Muscle layer of colon (tissue), 2 donors: Measurements from ENCODE around the gene BIVM.

Experiments used
- H3K27ac ChIP-seq: one replicate; pipeline ENCODE4 v1.7.0; 2013; ENCODE audit warnings: low read depth, mild to moderate bottlenecking, low read length, moderate library complexity
- H3K27me3 ChIP-seq, 2 donors: one replicate each; pipeline ENCODE4 v1.7.0; 2013; ENCODE audit warnings: low read length in 2 of 2, mild to moderate bottlenecking in 2 of 2; ENCODE audit not compliant: insufficient read depth in 2 of 2, control insufficient read depth in 1 of 2
- H3K36me3 ChIP-seq: one replicate; pipeline ENCODE4 v1.7.0; 2013; ENCODE audit warnings: mild to moderate bottlenecking, low read length; ENCODE audit not compliant: insufficient read depth
- H3K4me1 ChIP-seq: one replicate; pipeline ENCODE4 v1.7.0; 2013; ENCODE audit warnings: mild to moderate bottlenecking, low read length; ENCODE audit not compliant: insufficient read depth
- H3K4me3 ChIP-seq, 2 donors: one replicate each; pipeline ENCODE4 v1.7.0; 2013; ENCODE audit warnings: low read length in 2 of 2, low read depth in 1 of 2, mild to moderate bottlenecking in 1 of 2, moderate library complexity in 1 of 2
- H3K9ac ChIP-seq: one replicate; pipeline ENCODE4 v1.7.0; 2013; ENCODE audit warnings: low read length
- H3K9me3 ChIP-seq: one replicate; pipeline ENCODE4 v1.7.0; 2013; ENCODE audit warnings: mild to moderate bottlenecking, low read length
- donor health status: abdominal sarcoma.
- donor health status: Adenocarcinoma of cecum.

BIVM gene

GRCh38 chr13:102817241-102817640, 18.3 kb downstream of the BIVM start:
- no peaks in the 10 kb centered on the region for H3K27me3 ChIP-seq
- H3K36me3 ChIP-seq = peaks cover 25% of the 10 kb centered on the region
- no peaks in the 10 kb centered on the region for H3K9me3 ChIP-seq
- peaks cover 5% of the 10 kb centered on the region for H3K4me1 ChIP-seq
- no peak overlapping the region for H3K4me3 ChIP-seq
- no peak overlapping the region for H3K27ac ChIP-seq
- no peak overlapping the region for H3K9ac ChIP-seq

DNA sequence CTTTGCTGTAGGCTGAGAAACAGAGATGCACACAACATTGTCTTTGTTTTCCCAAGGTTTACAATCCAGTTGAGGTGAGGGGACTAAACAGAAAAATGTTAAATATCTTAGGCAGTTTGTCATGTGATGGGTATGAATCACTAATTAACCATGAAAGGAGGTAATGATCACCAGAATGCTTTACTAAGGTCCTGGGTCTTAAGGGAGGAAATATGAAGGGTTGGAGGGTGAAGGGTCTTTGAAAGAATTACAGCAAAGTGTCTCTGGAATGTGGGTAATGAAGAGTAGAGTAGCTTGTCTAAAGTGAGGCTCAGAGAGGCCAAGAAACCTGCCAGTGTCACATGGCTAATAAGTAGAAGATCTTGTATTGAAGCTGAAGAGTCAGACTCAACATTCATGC, 19.0 kb downstream of the BIVM start:
- no peak overlapping the region for H3K27ac ChIP-seq
- peaks cover 31% of the 10 kb centered on the region for H3K36me3 ChIP-seq
- no peak overlapping the region for H3K9ac ChIP-seq
- no peaks in the 10 kb centered on the region for H3K27me3 ChIP-seq
- peaks cover under 1% of the 10 kb centered on the region for H3K4me1 ChIP-seq
- H3K4me3 ChIP-seq = no peak overlapping the region
- H3K9me3 ChIP-seq = no peaks in the 10 kb centered on the region

DNA sequence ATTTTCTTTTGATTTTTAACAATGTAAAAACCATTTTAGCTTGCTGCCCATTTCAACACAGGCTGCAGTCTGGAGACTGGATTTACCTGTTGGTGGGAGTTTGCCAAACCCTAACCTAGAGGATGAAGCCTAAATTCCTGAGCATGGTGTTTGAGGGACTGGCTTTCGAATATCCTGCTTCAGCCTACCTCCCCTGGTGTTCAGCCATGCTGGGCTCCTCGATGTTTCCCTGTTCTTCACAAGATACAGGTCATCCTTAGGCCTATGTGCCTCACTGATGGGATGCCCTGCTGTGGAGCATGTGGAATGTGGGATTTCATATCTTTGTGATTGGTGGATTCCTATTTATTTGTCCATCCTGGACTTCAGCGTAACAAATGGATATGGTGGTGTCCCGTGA, 26.5 kb downstream of the BIVM start:
- H3K27me3 ChIP-seq = no peaks in the 10 kb centered on the region
- H3K4me1 ChIP-seq = no peaks in the 10 kb centered on the region
- H3K9me3 ChIP-seq = no peaks in the 10 kb centered on the region
- H3K36me3 ChIP-seq = peaks cover 36% of the 10 kb centered on the region
- H3K27ac ChIP-seq = no peak overlapping the region
- no peak overlapping the region for H3K4me3 ChIP-seq
- no peak overlapping the region for H3K9ac ChIP-seq

GRCh38 chr13:102825921-102826706, 27.2 kb downstream of the BIVM start:
- Histone ChIP-seq H3K4me1 (no peaks in the 10 kb centered on the region), H3K9ac (no peak overlapping the region), H3K36me3 (peaks cover 36% of the 10 kb centered on the region), H3K9me3 (no peaks in the 10 kb centered on the region), H3K4me3 (no peak overlapping the region), H3K27ac (no peak overlapping the region), H3K27me3 (no peaks in the 10 kb centered on the region)

GRCh38 chr13:102830646-102831045, 31.7 kb downstream of the BIVM start:
- no peak overlapping the region for H3K9ac ChIP-seq

GRCh38 chr13:102836471-102836870, 37.6 kb downstream of the BIVM start:
- no peaks in the 10 kb centered on the region for H3K27me3 ChIP-seq
- H3K4me3 ChIP-seq = no peak overlapping the region
- no peaks in the 10 kb centered on the region for H3K9me3 ChIP-seq
- H3K27ac ChIP-seq = no peak overlapping the region
- H3K4me1 ChIP-seq = no peaks in the 10 kb centered on the region
- peaks cover 37% of the 10 kb centered on the region for H3K36me3 ChIP-seq
- H3K9ac ChIP-seq = no peak overlapping the region

More at GRCh38 chr13:102830646-102831045, 31.7 kb downstream of the BIVM start:
- peaks cover 22% of the 10 kb centered on the region for H3K36me3 ChIP-seq
- no peak overlapping the region for H3K27ac ChIP-seq
- H3K9me3 ChIP-seq = no peaks in the 10 kb centered on the region
- no peak overlapping the region for H3K4me3 ChIP-seq
- no peaks in the 10 kb centered on the region for H3K27me3 ChIP-seq
- H3K4me1 ChIP-seq = no peaks in the 10 kb centered on the region

DNA sequence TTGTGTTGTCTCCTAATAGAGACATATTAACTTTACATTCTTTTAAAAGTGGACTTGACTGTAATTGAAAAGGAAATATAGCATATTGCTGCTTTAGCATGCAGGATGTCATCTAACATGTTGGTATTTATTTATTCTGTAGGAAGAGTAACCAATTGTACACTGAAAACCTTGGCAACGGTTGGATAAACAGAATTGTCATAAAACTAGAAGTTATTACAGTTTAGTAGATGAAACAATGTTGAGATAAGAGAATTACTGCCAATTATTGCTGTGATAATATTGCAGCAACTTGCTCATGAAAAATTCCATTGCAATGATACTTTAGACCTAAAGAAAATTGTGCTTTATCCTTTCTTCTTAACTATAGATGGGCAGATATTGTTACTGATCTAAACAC, 39.4 kb downstream of the BIVM start:
- peaks cover 37% of the 10 kb centered on the region for H3K36me3 ChIP-seq
- H3K4me1 ChIP-seq = no peaks in the 10 kb centered on the region
- H3K27ac ChIP-seq = no peak overlapping the region
- H3K9ac ChIP-seq = no peak overlapping the region
- no peak overlapping the region for H3K4me3 ChIP-seq
- H3K9me3 ChIP-seq = no peaks in the 10 kb centered on the region
- H3K27me3 ChIP-seq = no peaks in the 10 kb centered on the region

GRCh38 chr13:102838982-102839381, 40.1 kb downstream of the BIVM start:
- Histone ChIP-seq H3K36me3 (peaks cover 37% of the 10 kb centered on the region), H3K4me1 (no peaks in the 10 kb centered on the region), H3K4me3 (no peak overlapping the region), H3K27ac (no peak overlapping the region), H3K9ac (no peak overlapping the region), H3K27me3 (no peaks in the 10 kb centered on the region), H3K9me3 (no peaks in the 10 kb centered on the region)

DNA sequence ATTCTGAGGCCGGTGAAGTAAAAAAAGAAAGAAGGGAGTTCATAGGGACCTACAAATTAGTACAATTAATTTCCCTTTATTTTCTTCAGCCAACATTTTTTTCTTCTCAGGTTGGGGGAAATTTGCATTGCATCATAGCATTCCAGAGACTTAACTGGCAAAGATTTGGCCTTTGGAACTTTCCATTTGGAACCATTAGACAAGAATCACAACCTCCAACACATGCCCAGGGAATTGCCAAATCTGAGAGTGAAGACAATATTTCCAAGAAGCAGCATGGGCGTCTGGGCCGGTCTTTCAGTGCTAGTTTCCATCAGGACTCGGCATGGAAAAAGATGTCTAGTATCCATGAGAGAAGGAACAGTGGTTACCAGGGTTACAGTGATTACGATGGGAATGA, 40.5 kb downstream of the BIVM start:
- Histone ChIP-seq H3K4me3 (no peak overlapping the region), H3K27me3 (no peaks in the 10 kb centered on the region), H3K4me1 (no peaks in the 10 kb centered on the region), H3K9me3 (no peaks in the 10 kb centered on the region), H3K9ac (no peak overlapping the region), H3K36me3 (peaks cover 34% of the 10 kb centered on the region), H3K27ac (no peak overlapping the region)

DNA sequence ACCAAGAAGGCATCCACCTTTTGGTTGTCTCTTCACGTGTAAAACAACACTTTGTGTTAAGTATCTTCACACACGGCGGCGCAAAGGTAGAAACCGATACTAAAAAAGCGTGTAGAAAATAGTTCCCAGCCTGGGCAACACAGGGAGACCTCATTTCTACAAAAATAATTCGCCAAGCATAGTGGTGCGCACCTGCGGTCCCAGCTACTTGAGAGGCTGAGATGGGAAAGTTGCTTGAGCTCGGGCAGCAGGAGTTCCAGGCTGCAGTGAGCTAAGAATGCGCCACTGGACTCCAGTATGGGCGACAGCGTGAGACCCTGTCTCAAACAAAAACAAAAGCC, 46.3 kb downstream of the BIVM start:
- peak overlapping the region; percentile 97 for H3K27ac ChIP-seq
- H3K27me3 ChIP-seq = no peaks in the 10 kb centered on the region
- H3K9me3 ChIP-seq = no peaks in the 10 kb centered on the region
- peak overlapping the region; percentile 63 for H3K9ac ChIP-seq
- peaks cover under 1% of the 10 kb centered on the region for H3K36me3 ChIP-seq
- peaks cover 15% of the 10 kb centered on the region for H3K4me1 ChIP-seq
- H3K4me3 ChIP-seq = peak overlapping the region; percentile 88 to 93

DNA sequence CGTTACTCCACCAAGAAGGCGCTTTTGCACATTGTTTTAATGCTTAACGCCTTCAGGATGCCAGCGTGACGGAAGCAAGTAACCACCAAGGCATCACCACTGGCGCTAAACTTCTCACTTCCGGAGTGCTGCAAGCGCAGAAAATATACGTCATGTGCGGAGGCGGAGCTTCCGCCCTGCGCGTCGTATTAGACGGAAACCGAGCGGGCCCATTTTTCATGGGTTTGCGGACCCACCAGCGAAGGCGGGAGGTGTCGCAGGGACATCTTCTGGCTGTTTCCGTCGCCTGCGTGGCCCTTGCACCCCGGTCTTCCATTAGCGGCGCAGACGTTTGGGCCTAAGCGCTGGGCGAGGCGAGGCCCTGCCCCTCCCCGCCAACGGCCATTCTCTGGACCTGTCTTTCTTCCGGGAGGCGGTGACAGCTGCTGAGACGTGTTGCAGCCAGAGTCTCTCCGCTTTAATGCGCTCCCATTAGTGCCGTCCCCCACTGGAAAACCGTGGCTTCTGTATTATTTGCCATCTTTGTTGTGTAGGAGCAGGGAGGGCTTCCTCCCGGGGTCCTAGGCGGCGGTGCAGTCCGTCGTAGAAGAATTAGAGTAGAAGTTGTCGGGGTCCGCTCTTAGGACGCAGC, 46.8 kb downstream of the BIVM start, which contains the start of gene ERCC5:
Gene ERCC5 (plus strand): TSS at position 403 of the 631 bp plus-strand sequence. CDS start 235 bp downstream, outside the sequence.
- Histone ChIP-seq H3K4me1 (peaks cover 15% of the 10 kb centered on the region), H3K9me3 (no peaks in the 10 kb centered on the region), H3K27ac (peak within 1 kb of the TSS; percentile 97), H3K36me3 (no peaks in the 10 kb centered on the region), H3K27me3 (no peaks in the 10 kb centered on the region), H3K9ac (peak within 1 kb of the TSS; percentile 63), H3K4me3 (peak within 1 kb of the TSS; percentile 88 to 93)
